COLO829 (cell line): ENCODE measurements around the gene GDPGP1.
A peak's percentile ranks its signal among the peaks of the same experiment; 100 is the strongest.
"Not testable (repeated sequence)": the region's sequence is repeated elsewhere in the genome, so short reads cannot be mapped to it uniquely, and the experiment has no call there.

Experiments
- DNase-seq: peaks from one replicate; pipeline ENCODE4 v3.0.0; 2012; ENCODE audit warnings: low spot score

Gene GDPGP1

DNA sequence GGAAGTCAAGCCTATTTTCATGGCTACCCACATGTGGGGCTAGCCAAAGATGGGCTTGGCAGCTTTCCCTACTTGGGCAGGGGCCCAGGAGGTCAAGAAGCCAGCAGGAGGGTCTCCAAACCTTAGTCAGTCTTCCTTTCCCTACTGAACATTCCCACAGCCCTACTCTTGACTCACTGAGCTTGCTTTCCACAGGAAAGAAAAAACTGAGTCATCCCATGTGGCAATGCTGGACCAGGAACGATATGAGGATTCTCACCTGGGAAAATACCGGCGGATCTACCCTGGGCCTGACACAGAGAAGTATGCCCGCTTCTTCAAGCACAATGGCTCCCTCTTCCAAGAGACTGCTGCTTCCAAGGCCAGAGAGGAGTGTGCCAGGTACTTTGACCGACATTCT, 27.8 kb downstream of the GDPGP1 start:
- DNase-seq: no peak

- DNase-seq: no peak
Observed at GRCh38 chr15:90262426-90262825, 28.4 kb downstream of the GDPGP1 start.

DNA sequence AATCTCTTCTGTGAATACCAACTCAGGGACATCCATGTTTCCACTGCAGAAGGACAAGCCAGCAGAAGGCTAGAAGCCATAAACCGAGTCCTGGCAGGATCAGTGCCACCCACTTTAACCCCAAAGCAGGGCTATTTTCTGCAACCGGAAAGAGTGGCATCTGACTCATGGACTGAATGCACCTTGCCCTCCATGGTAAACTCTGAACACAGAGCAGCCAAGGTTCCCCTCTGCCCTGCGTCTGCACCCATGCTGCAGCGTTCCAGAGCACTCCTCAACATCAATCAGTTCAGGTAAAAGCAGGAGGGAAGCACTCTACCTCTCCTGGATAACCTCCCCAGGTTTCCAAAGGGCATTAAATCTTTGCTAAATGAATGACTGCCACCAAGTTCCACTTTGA, 30.7 kb downstream of the GDPGP1 start:
- no peak for DNase-seq

DNA sequence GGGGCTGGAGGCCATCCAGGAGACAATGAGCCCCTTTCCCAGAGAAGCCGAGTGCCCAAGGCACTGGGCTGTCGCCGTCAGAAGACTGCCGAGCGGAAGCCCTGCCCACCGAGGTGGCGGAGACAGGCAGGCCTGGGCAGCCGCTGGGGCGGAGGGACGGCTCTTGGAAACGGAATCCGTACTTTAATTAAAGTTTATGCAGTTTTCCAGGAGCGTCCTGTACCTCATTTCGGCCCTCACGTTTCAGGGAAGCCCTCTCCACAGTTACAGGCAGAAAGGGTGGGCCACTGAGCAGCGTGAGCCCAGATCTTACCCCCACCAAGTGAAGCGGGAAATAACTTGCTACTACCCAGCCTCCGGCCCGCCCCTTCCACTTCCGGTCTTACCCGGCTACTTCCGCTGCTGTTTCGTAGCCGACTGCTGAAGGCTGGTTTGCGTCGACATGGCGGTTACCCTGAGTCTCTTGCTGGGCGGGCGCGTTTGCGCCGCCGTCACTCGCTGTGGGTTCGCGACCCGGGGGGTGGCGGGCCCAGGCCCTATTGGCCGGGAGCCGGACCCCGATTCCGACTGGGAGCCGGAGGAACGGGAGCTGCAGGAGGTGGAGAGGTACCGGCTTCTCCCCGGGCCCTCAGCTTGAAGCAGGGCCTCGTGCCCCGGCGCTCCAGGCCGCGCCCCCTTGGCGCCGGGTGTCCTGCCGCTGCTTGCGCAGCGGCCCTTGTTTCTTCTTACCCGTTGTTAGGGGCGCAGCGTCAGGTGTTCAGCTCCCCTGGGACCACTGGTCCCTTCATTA, 31.5 kb downstream of the GDPGP1 start, which contains the start of gene NGRN:
Gene NGRN, plus strand, starts transcription at position 402 of the 790 bp plus-strand sequence. Its CDS starts 41 bp downstream, at position 443.
- DNase-seq: peak; percentile 86

DNA sequence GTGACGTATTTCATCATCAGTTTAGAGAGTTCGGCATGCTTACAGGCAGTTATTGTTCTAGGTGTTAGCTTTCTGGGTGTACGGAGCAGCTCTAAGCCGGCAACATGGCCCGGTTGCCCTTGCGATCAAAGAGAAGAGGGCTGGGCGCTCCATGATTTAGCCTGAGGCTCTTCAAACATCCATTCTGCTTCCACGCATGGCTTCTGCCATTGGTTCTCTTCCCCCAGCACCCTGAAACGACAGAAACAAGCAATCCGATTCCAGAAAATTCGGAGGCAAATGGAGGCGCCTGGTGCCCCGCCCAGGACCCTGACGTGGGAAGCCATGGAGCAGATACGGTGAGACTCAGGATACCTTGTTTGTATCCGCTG, 32.0 kb downstream of the GDPGP1 start:
- peak; percentile 31 for DNase-seq

GRCh38 chr15:90266485-90266884, 32.5 kb downstream of the GDPGP1 start:
- no peak for DNase-seq

DNA sequence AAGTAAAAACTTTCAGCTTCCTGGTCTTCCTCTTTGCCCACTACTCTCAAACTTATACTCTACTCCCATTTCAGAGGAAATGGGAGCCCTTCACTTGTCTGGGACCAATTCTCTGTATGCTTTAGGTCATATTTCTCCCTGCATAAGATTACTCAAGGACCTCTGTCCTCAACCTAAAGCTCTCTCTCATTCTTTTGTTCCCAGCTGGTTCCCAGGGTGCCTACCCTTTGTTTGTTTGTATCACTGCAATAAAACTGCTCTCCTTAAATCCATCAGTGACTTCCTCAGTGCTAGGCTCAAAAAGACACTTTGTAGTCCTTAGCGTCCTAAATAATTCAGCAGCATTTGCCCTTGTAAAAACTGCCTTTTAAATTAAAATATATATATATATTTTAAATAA, 34.4 kb downstream of the GDPGP1 start:
- no peak for DNase-seq

GRCh38 chr15:90270502-90271150, 36.6 kb downstream of the GDPGP1 start:
- no peak for DNase-seq

DNA sequence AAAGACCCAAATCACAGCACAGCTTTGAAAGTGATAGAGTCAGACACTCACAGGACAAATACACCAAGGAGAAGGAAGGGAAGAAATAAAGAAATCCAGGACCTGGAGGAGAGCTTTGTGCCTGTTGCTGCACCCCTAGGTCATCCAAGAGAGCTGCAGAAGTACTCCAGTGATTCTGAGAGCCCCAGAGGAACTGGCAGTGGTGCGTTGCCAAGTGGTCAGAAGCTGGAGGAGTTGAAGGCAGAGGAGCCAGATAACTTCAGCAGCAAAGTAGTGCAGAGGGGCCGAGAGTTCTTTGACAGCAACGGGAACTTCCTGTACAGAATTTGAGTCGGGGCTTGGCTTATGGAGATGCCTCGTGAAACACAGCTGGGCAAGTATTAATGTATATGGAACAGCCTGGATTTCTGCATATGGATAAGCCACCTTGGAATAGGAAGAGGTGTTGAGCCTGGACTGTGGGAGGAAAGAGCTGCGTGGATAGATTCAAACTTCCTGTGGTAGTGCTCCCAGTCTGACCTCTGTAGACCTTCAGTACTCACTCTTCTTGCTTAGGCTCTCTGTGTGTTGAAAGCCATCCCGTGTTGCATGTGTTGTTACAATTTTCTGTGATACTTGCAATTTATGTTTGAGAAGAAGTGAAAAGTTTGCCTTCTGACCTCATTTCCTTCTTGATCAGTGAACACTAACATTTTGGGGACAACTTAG, 37.6 kb downstream of the GDPGP1 start:
- DNase-seq: no peak

GRCh38 chr15:90278467-90278866, 44.5 kb downstream of the GDPGP1 start:
- not testable (repeated sequence) for DNase-seq

DNA sequence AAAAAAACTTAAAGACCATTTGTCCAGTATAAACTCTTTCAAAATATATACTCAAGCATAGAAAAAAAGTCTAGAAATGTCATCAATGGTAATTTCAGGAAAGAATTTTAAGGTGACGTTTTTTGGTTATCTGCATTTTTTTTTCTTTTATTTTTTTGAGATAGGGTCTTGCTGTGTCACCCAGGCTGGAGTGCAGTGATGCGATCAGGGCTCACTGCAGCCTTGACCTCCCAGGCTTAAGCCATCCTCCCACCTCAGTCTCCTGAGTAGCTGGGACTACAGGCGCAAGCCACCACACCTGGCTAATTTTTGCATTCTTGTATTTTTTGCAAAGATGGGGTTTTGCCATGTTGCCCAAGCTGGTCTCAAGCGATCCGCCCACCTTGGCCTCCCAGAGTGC, 46.7 kb downstream of the GDPGP1 start:
- not testable (repeated sequence) for DNase-seq

- not testable (repeated sequence) for DNase-seq
Observed at GRCh38 chr15:90281637-90282036, 47.6 kb downstream of the GDPGP1 start.

DNA sequence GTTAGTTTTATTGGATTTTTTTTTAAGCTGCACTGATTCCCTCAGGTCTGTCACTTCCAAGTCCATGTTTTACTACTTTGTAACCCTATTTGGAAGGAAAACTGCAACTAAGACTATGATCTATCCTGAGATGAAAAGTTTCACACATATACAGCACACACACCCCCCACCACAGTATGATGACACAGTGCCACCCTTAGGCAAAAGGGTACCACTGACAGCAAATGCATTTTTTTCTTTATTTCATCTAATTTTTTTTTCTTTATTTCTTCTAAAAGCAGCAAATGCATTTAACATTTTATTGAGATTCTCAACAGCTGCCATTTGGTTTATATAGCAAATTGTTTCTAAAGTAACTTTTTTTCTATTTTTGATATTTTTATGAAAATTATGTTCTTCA, 52.7 kb downstream of the GDPGP1 start:
- peak; percentile 15 for DNase-seq

DNA sequence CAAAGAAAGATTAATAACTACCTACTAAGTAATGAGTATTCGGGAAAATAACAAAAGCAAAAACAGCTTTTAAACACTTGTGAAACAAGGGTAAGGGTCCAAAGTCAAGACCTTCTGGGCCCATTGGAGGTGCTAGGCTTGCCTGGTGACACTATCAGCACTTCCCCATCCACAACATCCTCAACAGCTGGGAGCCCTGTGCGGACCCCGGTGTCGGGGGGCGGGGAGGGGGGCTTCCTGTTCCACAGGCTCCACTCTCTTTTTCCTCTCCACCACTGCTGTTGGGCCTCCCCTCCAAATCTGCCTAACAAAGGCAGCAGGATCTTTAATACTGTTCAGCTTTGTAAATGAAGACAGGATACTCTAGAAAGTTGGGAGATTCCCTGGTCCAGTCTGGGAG, 53.1 kb downstream of the GDPGP1 start:
- DNase-seq: no peak

GRCh38 chr15:90287946-90288345, 53.9 kb downstream of the GDPGP1 start:
- no peak for DNase-seq

DNA sequence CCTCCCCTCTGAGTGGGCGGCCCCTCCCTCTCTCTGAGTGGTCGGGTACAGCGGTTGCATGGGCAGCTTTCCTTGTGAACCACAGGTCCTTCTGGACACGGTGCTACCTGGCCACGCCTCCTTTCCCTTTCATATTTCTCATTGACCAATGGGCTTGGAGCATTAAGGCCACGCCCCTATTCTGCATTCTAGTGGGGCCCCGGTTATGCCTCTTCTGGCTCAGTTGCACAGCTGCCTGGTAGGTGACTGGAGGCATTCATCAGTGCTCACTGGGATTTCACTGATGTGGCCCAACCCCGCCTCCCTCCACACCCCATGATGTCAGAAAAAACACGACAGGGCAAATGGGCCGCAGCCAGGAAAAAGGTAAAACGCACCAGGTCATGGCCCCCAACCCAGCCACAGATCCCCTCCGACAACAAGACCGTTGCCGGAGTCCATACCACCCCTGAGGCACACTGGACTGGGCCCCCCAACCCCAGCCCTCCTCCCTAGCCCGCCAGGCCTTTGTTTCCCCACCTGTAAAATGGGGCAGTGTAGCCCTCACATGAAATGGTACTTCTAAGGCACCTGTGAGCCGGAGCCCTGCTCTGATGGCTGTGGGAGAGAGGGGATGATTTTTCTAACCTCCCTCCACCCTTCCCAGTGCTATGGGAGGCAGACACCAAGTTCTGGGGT, 57.8 kb downstream of the GDPGP1 start:
- DNase-seq: peak; percentile 47

- not testable (repeated sequence) for DNase-seq
Observed at GRCh38 chr15:90293040-90293810, 59.2 kb downstream of the GDPGP1 start.

DNA sequence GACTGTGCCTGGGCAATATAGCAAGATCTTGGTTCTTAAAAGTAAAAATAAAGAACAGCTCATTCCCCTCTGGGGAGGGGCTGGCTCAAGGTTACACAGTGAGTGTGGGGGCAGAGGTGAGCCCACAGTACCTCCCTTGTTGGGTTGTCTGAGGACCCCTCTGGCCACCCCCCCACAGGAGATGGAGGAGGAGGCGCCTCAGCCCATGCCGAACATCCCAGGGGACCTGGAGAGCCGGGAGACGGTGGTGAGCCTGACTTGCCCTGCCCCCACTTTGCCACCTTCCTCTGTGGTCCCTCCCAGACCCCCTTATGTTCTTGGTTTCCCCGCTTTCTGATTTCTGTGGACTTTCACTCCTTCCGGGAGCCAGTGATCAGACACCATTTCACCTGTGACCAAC, 60.1 kb downstream of the GDPGP1 start:
- no peak for DNase-seq

DNA sequence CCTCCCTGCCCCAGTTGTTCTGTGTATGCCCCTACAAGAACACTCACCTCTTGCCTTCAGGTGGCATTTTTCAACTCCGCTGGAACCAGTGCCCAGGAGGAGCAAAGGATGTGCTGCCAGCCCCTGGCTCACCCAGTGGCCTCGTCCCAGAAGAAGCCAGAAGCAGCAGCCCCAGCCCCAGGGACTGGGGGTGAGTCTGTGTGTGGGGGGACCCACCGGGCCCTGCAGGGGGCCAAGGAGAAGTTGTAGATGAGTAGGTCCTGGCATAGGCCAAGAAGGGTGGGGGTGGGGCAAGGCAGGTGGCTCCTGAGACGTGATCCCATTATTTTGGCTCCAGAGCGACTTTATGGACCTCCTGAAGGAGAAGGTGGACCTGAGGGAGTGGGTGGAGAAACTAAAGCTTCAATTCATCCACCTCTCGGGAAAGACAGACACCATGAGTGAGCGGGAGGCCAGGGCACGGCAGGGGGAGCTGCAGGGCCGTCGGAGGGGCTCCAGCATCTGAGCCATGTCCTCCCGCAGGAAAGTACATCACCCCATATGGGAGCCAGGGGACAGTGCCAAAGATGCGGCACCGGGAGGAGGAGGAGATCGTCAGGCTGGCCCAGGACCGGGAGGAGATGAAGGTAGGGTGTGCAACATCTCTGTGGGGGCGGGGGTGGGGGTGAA, 60.7 kb downstream of the GDPGP1 start:
- no peak for DNase-seq

- no peak for DNase-seq
Observed at GRCh38 chr15:90295270-90295648, 61.2 kb downstream of the GDPGP1 start.
